Astrocyte (in vitro differentiated cells and primary cell): ENCODE results near the gene LRRC18. TPM values are rescaled to one million over a fixed set of nuclear protein-coding genes. Genes with fewer than 3 reads are reported as not detected.

Experiments
- DNase-seq: peaks from one replicate; pipeline ENCODE4 v3.0.0-alpha.2; 2010; ENCODE audit warnings: low read depth
- FAIRE-seq: peaks from 2 replicates; lab custom pipeline; 2011; peaks lifted over from hg19 to GRCh38; lab: Jason Lieb, UNC
- H2AFZ ChIP-seq: 2 replicates; pipeline ENCODE4 v1.6.0; 2012; ENCODE audit warnings: low read depth, low read length, inconsistent platforms
- H3K27ac ChIP-seq: 2 replicates; pipeline ENCODE4 v1.5.1; 2011; ENCODE audit warnings: low read depth, low read length, inconsistent platforms
- H3K27me3 ChIP-seq: 2 replicates; pipeline ENCODE4 v1.6.0; 2011; ENCODE audit warnings: low read length, inconsistent platforms; ENCODE audit not compliant: insufficient read depth
- H3K36me3 ChIP-seq: 2 replicates; pipeline ENCODE4 v1.5.1; 2011; ENCODE audit warnings: low read length, inconsistent platforms; ENCODE audit not compliant: insufficient read depth
- H3K4me1 ChIP-seq: 2 replicates; pipeline ENCODE4 v1.5.1; 2011; ENCODE audit warnings: low read length, inconsistent platforms; ENCODE audit not compliant: insufficient read depth
- H3K4me2 ChIP-seq: 2 replicates; pipeline ENCODE4 v1.6.0; 2012; ENCODE audit warnings: low read length, inconsistent platforms
- H3K4me3 ChIP-seq: 2 replicates; pipeline ENCODE4 v1.5.1; 2011; ENCODE audit warnings: low read depth, mild to moderate bottlenecking, low read length, inconsistent platforms; ENCODE audit not compliant: insufficient read depth
- H3K79me2 ChIP-seq: 2 replicates; pipeline ENCODE4 v1.6.0; 2012; ENCODE audit warnings: mild to moderate bottlenecking, low read length, inconsistent platforms; ENCODE audit not compliant: insufficient read depth
- H3K9ac ChIP-seq: 2 replicates; pipeline ENCODE4 v1.6.0; 2012; ENCODE audit warnings: mild to moderate bottlenecking, low read length, inconsistent platforms
- H3K9me3 ChIP-seq: 2 replicates; pipeline ENCODE4 v1.5.1; 2012; ENCODE audit warnings: low read depth, mild to moderate bottlenecking, low read length, inconsistent platforms; ENCODE audit not compliant: insufficient read depth
- H4K20me1 ChIP-seq: 2 replicates; pipeline ENCODE4 v1.6.0; 2012; ENCODE audit warnings: low read length, inconsistent platforms; ENCODE audit not compliant: insufficient read depth
- H3K27ac Mint-ChIP-seq: one replicate; pipeline ENCODE4 v1.8.0; 2021; ENCODE audit warnings: mild to moderate bottlenecking, mixed read lengths; ENCODE audit not compliant: unreplicated experiment
- H3K27me3 Mint-ChIP-seq: one replicate; pipeline ENCODE4 v1.8.0; 2021; ENCODE audit warnings: low read depth, mixed read lengths; ENCODE audit not compliant: unreplicated experiment
- H3K36me3 Mint-ChIP-seq: one replicate; pipeline ENCODE4 v1.8.0; 2021; ENCODE audit warnings: low read depth, mixed read lengths; ENCODE audit not compliant: unreplicated experiment
- H3K4me1 Mint-ChIP-seq: one replicate; pipeline ENCODE4 v1.8.0; 2021; ENCODE audit warnings: low read depth, mixed read lengths; ENCODE audit not compliant: unreplicated experiment
- H3K4me3 Mint-ChIP-seq: one replicate; pipeline ENCODE4 v1.8.0; 2021; ENCODE audit warnings: mild to moderate bottlenecking, moderate library complexity, mixed read lengths; ENCODE audit not compliant: unreplicated experiment
- H3K9me3 Mint-ChIP-seq: one replicate; pipeline ENCODE4 v1.8.0; 2021; ENCODE audit warnings: mild to moderate bottlenecking, mixed read lengths; ENCODE audit not compliant: unreplicated experiment
- CTCF ChIP-seq: IDR thresholded peaks from 2 replicates; pipeline ENCODE4 v1.5.1; 2011; ENCODE audit warnings: low read depth, mild to moderate bottlenecking, inconsistent platforms, low read length, moderate library complexity; ENCODE audit not compliant: insufficient read depth
- EZH2 ChIP-seq: IDR thresholded peaks from 2 replicates; pipeline ENCODE4 v1.6.1; 2012; ENCODE audit warnings: mild to moderate bottlenecking, low read length, inconsistent platforms; ENCODE audit not compliant: insufficient read depth
- total RNA-seq: library from RNA; stranded (reverse); gene quantifications from 2 replicates; pipeline ENCODE4 v1.2.1, GENCODE V29; 2021

LRRC18 gene
- total RNA-seq, 1 donor from 2014 or later, result not detected

DNA sequence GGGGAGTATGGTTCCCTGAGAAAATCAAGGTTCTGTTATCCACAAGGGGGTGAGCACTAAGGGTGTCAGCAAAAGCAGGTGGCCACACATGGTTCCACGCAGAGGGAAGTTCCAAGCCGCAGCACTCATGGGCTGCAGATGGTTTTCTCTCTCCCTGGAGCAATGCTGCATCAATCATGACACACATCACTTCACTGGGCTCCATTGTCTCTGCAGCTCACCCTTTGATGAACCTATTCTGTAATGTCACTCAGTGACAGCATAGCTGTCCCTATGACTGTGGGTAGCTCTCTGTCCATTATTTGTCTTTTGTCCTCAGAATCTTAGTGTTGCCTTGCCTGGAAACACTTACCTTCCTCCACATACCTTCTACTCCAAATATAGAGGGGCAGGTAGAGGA, 34.8 kb downstream of the LRRC18 start:
- FAIRE-seq, result no peak
- Mint-ChIP-seq H3K36me3 (no peaks in the 10 kb centered on the region), H3K4me1 (no peaks in the 10 kb centered on the region), H3K27me3 (peaks cover 14% of the 10 kb centered on the region), H3K4me3 (no peak overlapping the region), H3K27ac (no peak overlapping the region), H3K9me3 (no peaks in the 10 kb centered on the region)
- H3K9ac ChIP-seq, result no peak overlapping the region
- no peak overlapping the region for H3K4me2 ChIP-seq
- TF ChIP-seq CTCF, result no peak
- TF ChIP-seq EZH2, result no peak
- H2AFZ ChIP-seq, result no peak overlapping the region
- no peaks in the 10 kb centered on the region for H3K4me1 ChIP-seq
- H3K27me3 ChIP-seq, result no peaks in the 10 kb centered on the region
- no peaks in the 10 kb centered on the region for H3K79me2 ChIP-seq
- no peaks in the 10 kb centered on the region for H4K20me1 ChIP-seq
- no peaks in the 10 kb centered on the region for H3K9me3 ChIP-seq
- H3K36me3 ChIP-seq, result no peaks in the 10 kb centered on the region
- DNase-seq, result no peak
- H3K27ac ChIP-seq, result no peak overlapping the region
- H3K4me3 ChIP-seq, result no peak overlapping the region

DNA sequence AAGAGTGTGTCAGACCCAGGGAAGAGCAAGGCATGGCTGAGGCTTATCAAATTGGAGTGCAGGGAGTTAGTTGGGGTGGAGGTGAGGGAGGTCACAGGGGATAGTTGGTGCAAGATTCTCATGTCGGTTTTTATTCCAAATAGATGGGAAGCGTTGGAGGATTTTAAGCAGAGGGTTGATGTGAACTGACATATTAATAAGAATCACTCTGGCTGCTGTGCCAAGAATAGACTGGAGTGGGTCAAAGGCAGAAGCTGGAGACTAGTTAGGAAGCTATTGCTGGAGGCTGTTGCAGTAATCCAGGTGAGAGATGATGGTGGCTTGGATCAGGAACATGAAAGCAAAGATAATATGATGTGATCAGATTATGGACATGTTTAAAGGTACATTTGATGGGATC, 36.5 kb downstream of the LRRC18 start:
- Histone ChIP-seq H3K4me2 (no peak overlapping the region), H4K20me1 (no peaks in the 10 kb centered on the region), H3K9ac (no peak overlapping the region), H3K9me3 (no peaks in the 10 kb centered on the region), H2AFZ (no peak overlapping the region), H3K36me3 (no peaks in the 10 kb centered on the region), H3K27ac (no peak overlapping the region), H3K27me3 (no peaks in the 10 kb centered on the region), H3K79me2 (no peaks in the 10 kb centered on the region), H3K4me1 (no peaks in the 10 kb centered on the region), H3K4me3 (no peak overlapping the region)
- peaks cover 17% of the 10 kb centered on the region for H3K27me3 Mint-ChIP-seq
- no peaks in the 10 kb centered on the region for H3K4me1 Mint-ChIP-seq
- no peaks in the 10 kb centered on the region for H3K36me3 Mint-ChIP-seq
- no peak for TF ChIP-seq EZH2
- TF ChIP-seq CTCF, result no peak
- DNase-seq (no peak), FAIRE-seq (no peak)
- H3K4me3 Mint-ChIP-seq, result no peak overlapping the region
- no peak overlapping the region for H3K27ac Mint-ChIP-seq
- H3K9me3 Mint-ChIP-seq, result no peaks in the 10 kb centered on the region

GRCh38 chr10:48902096-48902495, 37.5 kb downstream of the LRRC18 start:
- Histone ChIP-seq H2AFZ (no peak overlapping the region), H3K4me1 (no peaks in the 10 kb centered on the region), H3K79me2 (no peaks in the 10 kb centered on the region), H3K27me3 (no peaks in the 10 kb centered on the region), H4K20me1 (no peaks in the 10 kb centered on the region), H3K4me3 (no peak overlapping the region), H3K36me3 (no peaks in the 10 kb centered on the region), H3K9me3 (no peaks in the 10 kb centered on the region), H3K4me2 (no peak overlapping the region), H3K9ac (no peak overlapping the region), H3K27ac (no peak overlapping the region)
- FAIRE-seq, result no peak
- no peaks in the 10 kb centered on the region for H3K4me1 Mint-ChIP-seq
- no peak overlapping the region for H3K4me3 Mint-ChIP-seq
- H3K27me3 Mint-ChIP-seq, result peaks cover 14% of the 10 kb centered on the region
- no peak for DNase-seq
- TF ChIP-seq CTCF (no peak), EZH2 (no peak)
- no peak overlapping the region for H3K27ac Mint-ChIP-seq
- no peaks in the 10 kb centered on the region for H3K36me3 Mint-ChIP-seq
- no peaks in the 10 kb centered on the region for H3K9me3 Mint-ChIP-seq
